Erythroblast (primary cell): ENCODE data around the gene TNFAIP8L1.

Source experiments
- DNase-seq, 2 experiments: peaks; one replicate each; lab custom pipeline; 2025; lab: John Stamatoyannopoulos, UW
- GATA1 ChIP-seq: IDR thresholded peaks from 2 replicates; pipeline ENCODE4 v1.6.1; 2011; ENCODE audit warnings: low read depth, mild to moderate bottlenecking, control low read depth, low read length, moderate library complexity
- POLR2A ChIP-seq: IDR thresholded peaks from 2 replicates; pipeline ENCODE4 v1.6.1; 2011; ENCODE audit warnings: mild to moderate bottlenecking, low read length

TNFAIP8L1 gene

DNA sequence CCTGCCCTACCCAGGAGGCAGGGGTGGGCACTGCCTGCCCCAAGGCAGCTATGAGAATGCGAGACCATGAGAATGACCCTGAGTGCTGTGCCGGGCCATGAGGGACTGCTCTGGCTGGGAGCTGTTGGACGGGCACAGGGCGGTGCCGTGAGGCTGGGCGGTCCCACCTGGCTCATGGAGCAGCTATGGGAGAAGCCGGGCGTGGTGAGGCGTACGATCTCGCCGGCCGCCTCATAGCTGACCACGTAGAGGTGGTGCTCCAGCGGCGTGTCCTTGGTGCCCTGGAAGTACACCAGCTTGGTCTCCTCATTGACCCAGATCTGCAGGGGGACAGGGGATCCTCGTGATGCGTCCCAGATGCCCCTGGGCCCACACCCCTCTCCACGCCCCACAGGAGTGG, 50.1 kb downstream of the TNFAIP8L1 start:
- DNase-seq: no peak

GRCh38 chr19:4690361-4690760, 51.0 kb downstream of the TNFAIP8L1 start:
- TF ChIP-seq POLR2A (no peak), GATA1 (no peak)
- no peak for DNase-seq

More for the DNA sequence above, 50.1 kb downstream of the TNFAIP8L1 start:
- TF ChIP-seq GATA1 (no peak), POLR2A (no peak)

- no peak for TF ChIP-seq GATA1
- TF ChIP-seq POLR2A: no peak
- no peak for DNase-seq
Measured at GRCh38 chr19:4691373-4691772, 52.1 kb downstream of the TNFAIP8L1 start.

DNA sequence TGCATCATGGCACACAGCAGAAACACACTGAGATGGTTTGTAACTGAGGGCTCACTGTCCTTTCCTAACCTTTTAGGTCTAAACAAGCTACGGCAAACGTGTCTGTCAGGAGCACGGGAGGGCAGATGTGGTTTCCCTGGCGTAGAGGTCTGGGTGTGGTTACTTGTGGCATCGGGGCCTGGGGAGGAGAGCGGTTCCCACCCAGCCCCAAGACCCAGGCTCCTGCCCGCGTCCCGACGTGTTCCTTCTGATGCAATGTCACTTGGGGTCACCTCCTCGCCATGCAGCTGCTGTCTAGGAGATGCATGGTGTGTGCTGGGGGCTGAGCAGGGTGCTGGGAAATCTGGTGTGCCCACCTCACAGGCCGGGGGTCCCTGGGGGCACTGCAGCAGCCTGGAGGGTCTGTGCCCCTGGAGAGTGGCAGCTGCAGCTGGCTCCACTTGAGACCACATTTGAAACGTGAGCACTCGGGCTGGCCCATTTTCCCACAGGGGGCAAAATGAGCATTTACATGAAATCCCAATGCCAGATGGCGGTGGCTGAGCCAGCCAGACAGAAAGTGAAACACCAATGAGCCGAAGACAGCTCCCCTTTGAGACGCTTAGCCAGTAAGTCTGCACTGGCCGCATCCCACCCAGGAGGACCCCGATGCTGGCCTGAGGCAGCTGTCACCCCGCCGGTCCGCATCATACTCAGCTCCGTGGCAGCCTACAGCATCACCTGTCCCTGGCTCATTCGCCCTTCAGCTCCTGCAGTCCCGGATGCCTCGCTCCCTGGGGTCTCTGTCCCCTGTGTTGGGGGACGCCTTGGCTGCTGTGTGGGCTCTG, 53.1 kb downstream of the TNFAIP8L1 start:
- TF ChIP-seq POLR2A (no peak), GATA1 (no peak)

DNA sequence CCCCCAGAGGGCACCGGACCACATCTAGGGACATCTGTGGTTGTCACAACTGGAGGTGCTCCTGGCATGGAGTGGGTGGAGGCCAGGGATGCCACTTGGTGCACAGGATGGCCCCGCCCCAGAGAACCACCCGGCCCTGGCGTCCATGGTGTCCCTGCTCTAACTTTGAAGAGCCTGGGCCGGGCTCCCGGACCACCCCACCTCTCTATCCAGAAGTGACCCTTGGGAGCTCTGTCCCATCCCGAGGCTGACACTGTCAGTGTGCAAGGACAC, 53.7 kb downstream of the TNFAIP8L1 start:
- TF ChIP-seq GATA1 (no peak), POLR2A (no peak)
- no peak for DNase-seq

More for the DNA sequence above, 53.1 kb downstream of the TNFAIP8L1 start:
- DNase-seq: no peak

DNA sequence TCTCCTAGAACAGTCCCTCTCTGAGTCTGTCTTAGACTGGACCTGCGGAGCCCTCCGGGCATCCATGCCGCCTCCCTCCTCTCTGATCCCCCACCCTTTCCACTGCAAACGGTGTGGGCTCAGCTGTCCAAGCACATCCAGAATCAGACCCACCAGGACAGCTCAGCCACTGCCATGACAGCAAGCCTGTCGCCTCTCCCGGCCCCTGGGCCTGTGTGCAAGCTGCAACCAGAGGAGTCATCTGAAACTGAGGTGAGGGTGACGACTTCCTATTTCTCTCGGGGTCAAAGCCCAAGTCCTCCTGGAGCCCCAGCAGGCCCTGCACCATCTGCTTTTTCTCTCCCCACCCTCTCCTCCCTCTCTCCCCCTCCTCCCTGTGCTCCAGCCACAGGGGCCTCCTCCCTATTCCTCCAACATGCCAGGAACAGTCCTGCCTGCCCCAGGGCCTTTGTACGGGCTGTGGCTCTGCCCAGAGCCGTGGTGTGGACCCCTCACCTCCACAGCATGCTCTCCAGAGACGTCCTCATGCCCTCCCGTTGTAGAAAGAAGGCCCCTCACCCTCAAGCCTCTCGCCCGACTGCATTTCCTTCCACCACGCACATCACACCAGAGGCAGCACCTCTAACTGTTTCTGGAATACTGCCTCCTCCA, 54.3 kb downstream of the TNFAIP8L1 start:
- no peak for DNase-seq
- TF ChIP-seq POLR2A (no peak), GATA1 (no peak)

- no peak for DNase-seq
Measured at GRCh38 chr19:4694211-4694987, 55.1 kb downstream of the TNFAIP8L1 start.

DNA sequence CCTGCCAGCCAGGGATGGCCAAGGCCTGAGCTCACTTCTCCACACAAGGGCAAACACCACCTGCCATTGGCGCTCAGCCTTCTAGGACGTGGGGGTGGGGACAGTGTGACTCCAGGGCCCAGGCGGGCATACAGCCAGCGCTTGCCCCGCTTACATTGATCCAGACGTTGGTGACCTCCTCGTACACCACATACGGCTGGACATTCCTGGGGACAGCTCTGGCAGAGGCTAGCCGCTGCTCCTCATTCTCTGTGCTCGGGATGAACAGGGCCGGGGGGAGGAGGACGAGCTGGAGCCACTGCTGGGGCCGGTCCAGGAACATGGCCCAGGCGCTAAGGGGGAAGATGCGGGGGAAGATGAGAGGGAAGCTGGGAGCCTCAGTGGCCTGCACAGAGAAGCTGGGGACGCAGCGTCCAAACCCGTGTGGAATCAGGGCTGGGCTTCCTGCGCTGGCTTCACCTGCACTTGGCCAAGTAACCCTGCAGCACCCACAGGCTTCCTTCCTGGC, 56.0 kb downstream of the TNFAIP8L1 start:
- TF ChIP-seq POLR2A (no peak), GATA1 (no peak)

More at GRCh38 chr19:4694211-4694987, 55.1 kb downstream of the TNFAIP8L1 start:
- TF ChIP-seq GATA1 (no peak), POLR2A (no peak)

GRCh38 chr19:4697304-4697703, 58.0 kb downstream of the TNFAIP8L1 start:
- no peak for TF ChIP-seq GATA1
- TF ChIP-seq POLR2A: no peak
- DNase-seq: no peak

More for the DNA sequence above, 56.0 kb downstream of the TNFAIP8L1 start:
- DNase-seq: no peak

DNA sequence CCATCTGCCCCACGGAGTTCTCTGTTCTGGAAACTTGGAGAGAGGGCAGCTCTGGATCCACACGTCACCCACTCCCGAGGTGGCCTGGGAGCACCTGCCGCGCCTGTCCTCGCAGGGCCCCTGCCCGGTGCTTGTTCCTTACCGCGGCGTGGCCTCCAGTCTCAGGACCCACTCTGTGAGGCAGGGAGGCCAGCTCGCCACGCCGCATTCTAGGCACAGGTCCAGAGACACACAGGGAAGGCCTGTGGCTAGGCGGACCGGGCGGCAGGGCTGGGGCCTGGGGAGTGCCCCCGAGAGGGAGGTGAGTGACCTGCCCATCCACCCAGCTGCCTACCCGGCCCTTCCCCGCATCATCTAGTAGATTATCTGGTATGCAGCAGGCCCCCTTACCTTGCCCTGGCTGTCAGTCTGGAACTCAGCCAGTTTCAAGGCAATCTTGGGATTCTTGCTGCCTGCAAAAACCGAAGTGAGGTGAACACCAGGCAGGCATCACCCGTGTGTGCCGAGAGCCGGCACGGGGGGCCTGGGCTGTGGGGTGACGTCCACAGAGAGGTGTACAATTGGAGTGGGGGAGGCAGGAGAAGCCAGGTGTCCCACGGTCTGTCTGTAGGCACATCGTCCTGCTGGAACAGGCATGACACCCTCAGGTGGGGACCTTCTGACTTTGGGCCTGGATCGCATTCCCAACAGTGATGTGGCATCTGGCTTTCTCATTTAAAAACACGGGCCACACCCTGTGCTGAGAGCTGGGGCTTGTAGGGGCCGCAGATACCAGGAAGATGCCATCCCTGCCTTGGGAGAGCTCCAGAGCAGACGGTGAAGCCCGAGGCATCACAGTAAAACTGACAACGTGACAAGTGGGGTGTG, 60.7 kb downstream of the TNFAIP8L1 start:
- DNase-seq: no peak
- TF ChIP-seq POLR2A: no peak
- no peak for TF ChIP-seq GATA1

GRCh38 chr19:4700693-4700970, 61.3 kb downstream of the TNFAIP8L1 start:
- no peak for DNase-seq
- no peak for TF ChIP-seq GATA1
- TF ChIP-seq POLR2A: no peak

GRCh38 chr19:4701557-4701956, 62.2 kb downstream of the TNFAIP8L1 start:
- TF ChIP-seq POLR2A (no peak), GATA1 (no peak)

GRCh38 chr19:4702764-4703163, 63.4 kb downstream of the TNFAIP8L1 start:
- no peak for DNase-seq

More at GRCh38 chr19:4701557-4701956, 62.2 kb downstream of the TNFAIP8L1 start:
- no peak for DNase-seq

More at GRCh38 chr19:4702764-4703163, 63.4 kb downstream of the TNFAIP8L1 start:
- no peak for TF ChIP-seq GATA1
- TF ChIP-seq POLR2A: no peak
